Renal pelvis (tissue), 12 donors: ENCODE measurements around the gene KASH5. TPM values are rescaled to one million over a fixed set of nuclear protein-coding genes. Genes with fewer than 3 reads are reported as not detected.
A peak's percentile ranks its signal among the peaks of the same experiment; 100 is the strongest.

Experiments
- DNase-seq: peaks from one replicate; pipeline ENCODE4 v3.0.0-alpha.2; 2013
- long read RNA-seq, 16 experiments: transcript quantifications; one replicate each; lab custom pipeline, GENCODE V29; 2026
- polyA plus RNA-seq, 3 donors: library from polyadenylated mRNA; unstranded; fragments of 120-200 nt; gene quantifications; one replicate each; pipeline ENCODE4 v1.2.1, GENCODE V29; 2013; ENCODE audit not compliant: insufficient read length in 3 of 3

The KASH5 gene
- polyA plus RNA-seq, result under 1 TPM in 2 of 3 donors, not detected in 1; 0.10 to 0.34 TPM
- long read RNA-seq, donor 1, partial matches to known transcripts, result 59 of 121 reads
- long read RNA-seq, donor 1, other reads (novel, unspliced or antisense), result 62 of 121 reads
- long read RNA-seq, donor 2, result 0 reads
- long read RNA-seq, donor 3, result 0 reads
- long read RNA-seq, donor 4, result 0 reads
- long read RNA-seq, donor 5, result 0 reads
- long read RNA-seq, donor 6, result 0 reads
- long read RNA-seq, donor 7, result 0 reads
- long read RNA-seq, donor 8, result 0 reads
- long read RNA-seq, donor 9, result 0 reads
- long read RNA-seq, donor 10, result 0 reads
- long read RNA-seq, donor 11, result 0 reads
- long read RNA-seq, donor 12, result 0 reads
- long read RNA-seq, donor 13, result 0 reads
- long read RNA-seq, donor 14, result 0 reads
- long read RNA-seq, donor 15, result 0 reads
- long read RNA-seq, donor 16, result 0 reads

GRCh38 chr19:49387936-49388372 is at the start of gene KASH5:
Gene KASH5, plus strand, starts transcription at chr19:49388249. Its CDS starts 2,635 bp downstream, at chr19:49390884.
- DNase-seq, result no peak

- DNase-seq, result peak; percentile 85
These were observed 49.3 kb upstream of the KASH5 start for GRCh38 chr19:49338691-49339300.

- peak; percentile 93 for DNase-seq
These were observed 48.6 kb upstream of the KASH5 start for GRCh38 chr19:49339301-49340068.

- DNase-seq, result peak; percentile 61
These were observed 47.8 kb upstream of the KASH5 start for GRCh38 chr19:49340069-49340864.

GRCh38 chr19:49340865-49341718 is 47.0 kb upstream of the KASH5 start:
- no peak for DNase-seq

- no peak for DNase-seq
These were observed 45.7 kb upstream of the KASH5 start for GRCh38 chr19:49342291-49342721.

- DNase-seq, result no peak
These were observed 44.9 kb upstream of the KASH5 start for GRCh38 chr19:49343123-49343522.

GRCh38 chr19:49344505-49345423 is 43.3 kb upstream of the KASH5 start:
- DNase-seq, result no peak

GRCh38 chr19:49347191-49347590 is 40.9 kb upstream of the KASH5 start:
- DNase-seq, result no peak

GRCh38 chr19:49347835-49348234 is 40.2 kb upstream of the KASH5 start:
- no peak for DNase-seq

- DNase-seq, result no peak
These were observed 39.5 kb upstream of the KASH5 start for GRCh38 chr19:49348305-49349189.

GRCh38 chr19:49349567-49349966 is 38.5 kb upstream of the KASH5 start:
- no peak for DNase-seq

GRCh38 chr19:49355909-49356353 is 32.1 kb upstream of the KASH5 start:
- no peak for DNase-seq

- no peak for DNase-seq
These were observed 31.7 kb upstream of the KASH5 start for GRCh38 chr19:49356382-49356781.

- no peak for DNase-seq
These were observed 30.9 kb upstream of the KASH5 start for GRCh38 chr19:49357186-49357585.

GRCh38 chr19:49359851-49360820 is 27.9 kb upstream of the KASH5 start:
- DNase-seq, result no peak

GRCh38 chr19:49361438-49362047 is 26.5 kb upstream of the KASH5 start:
- peak; percentile 94 for DNase-seq
